ENCODE data around the gene IDUA.

IDUA gene

GRCh38 chr4:1035510-1035909 lies 48.7 kb downstream of the IDUA start:
- H3K27me3 ChIP-seq (ENCODE audit: insufficient read depth, poor library complexity, severe bottlenecking), result no peaks in the 10 kb centered on the region
- TF ChIP-seq, protein P1, sequence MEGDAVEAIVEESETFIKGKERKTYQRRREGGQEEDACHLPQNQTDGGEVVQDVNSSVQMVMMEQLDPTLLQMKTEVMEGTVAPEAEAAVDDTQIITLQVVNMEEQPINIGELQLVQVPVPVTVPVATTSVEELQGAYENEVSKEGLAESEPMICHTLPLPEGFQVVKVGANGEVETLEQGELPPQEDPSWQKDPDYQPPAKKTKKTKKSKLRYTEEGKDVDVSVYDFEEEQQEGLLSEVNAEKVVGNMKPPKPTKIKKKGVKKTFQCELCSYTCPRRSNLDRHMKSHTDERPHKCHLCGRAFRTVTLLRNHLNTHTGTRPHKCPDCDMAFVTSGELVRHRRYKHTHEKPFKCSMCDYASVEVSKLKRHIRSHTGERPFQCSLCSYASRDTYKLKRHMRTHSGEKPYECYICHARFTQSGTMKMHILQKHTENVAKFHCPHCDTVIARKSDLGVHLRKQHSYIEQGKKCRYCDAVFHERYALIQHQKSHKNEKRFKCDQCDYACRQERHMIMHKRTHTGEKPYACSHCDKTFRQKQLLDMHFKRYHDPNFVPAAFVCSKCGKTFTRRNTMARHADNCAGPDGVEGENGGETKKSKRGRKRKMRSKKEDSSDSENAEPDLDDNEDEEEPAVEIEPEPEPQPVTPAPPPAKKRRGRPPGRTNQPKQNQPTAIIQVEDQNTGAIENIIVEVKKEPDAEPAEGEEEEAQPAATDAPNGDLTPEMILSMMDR (IDR thresholded peaks at IDR 0.05; ENCODE audit: insufficient read depth, low read length), result no peak
- TF ChIP-seq SPI1 (IDR thresholded peaks at IDR 0.05; ENCODE audit: borderline replicate concordance, low read depth), result no peak
- no peak for TF ChIP-seq REST (IDR thresholded peaks at IDR 0.05; ENCODE audit: insufficient replicate concordance, low read depth)
- no peak for TF ChIP-seq GABPA (IDR thresholded peaks at IDR 0.05; ENCODE audit: low read depth)
- TF ChIP-seq POLR2AphosphoS5 (IDR thresholded peaks at IDR 0.05; ENCODE audit: low read depth), result no peak
- no peak for DNase-seq (ENCODE audit: low read depth in 1 of 2, low spot score in 1 of 2)
- H3K4me3 ChIP-seq (replicated peaks; ENCODE audit: insufficient read depth, low read length), result no peak overlapping the region
- H3K27ac ChIP-seq (replicated peaks), result no peak overlapping the region

DNA sequence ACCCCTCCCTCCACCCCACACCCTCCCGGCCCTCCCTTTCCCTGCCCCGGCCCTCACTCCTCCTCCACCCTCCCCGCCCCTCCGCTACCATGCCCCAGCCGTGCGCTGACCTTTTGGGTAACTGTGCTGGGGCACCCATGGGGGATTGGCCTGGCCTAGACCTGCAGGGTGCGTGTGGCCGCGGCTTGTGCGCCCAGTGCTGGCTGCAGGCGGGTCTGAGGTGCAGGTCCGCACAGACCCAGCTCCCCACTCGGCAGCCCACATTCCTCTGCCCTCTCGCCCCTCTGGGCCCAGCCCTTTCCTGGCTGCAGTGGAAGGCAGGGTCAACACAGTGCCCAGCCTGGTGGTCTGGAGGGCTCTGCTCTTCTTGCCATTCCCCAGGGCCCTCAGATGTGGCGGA lies 49.3 kb downstream of the IDUA start:
- Histone ChIP-seq H3K27me3 (ENCODE audit: insufficient read depth, poor library complexity, severe bottlenecking) (no peaks in the 10 kb centered on the region), H3K4me3 (replicated peaks; ENCODE audit: insufficient read depth, low read length) (no peak overlapping the region)
- TF ChIP-seq GABPA (IDR thresholded peaks at IDR 0.05; ENCODE audit: low read depth), result no peak
- TF ChIP-seq SPI1 (IDR thresholded peaks at IDR 0.05; ENCODE audit: borderline replicate concordance, low read depth), result no peak
- no peak for TF ChIP-seq REST (IDR thresholded peaks at IDR 0.05; ENCODE audit: insufficient replicate concordance, low read depth)
- TF ChIP-seq, protein P1 (IDR thresholded peaks at IDR 0.05; ENCODE audit: insufficient read depth, low read length), result no peak
- no peak for TF ChIP-seq POLR2AphosphoS5 (IDR thresholded peaks at IDR 0.05; ENCODE audit: low read depth)

DNA sequence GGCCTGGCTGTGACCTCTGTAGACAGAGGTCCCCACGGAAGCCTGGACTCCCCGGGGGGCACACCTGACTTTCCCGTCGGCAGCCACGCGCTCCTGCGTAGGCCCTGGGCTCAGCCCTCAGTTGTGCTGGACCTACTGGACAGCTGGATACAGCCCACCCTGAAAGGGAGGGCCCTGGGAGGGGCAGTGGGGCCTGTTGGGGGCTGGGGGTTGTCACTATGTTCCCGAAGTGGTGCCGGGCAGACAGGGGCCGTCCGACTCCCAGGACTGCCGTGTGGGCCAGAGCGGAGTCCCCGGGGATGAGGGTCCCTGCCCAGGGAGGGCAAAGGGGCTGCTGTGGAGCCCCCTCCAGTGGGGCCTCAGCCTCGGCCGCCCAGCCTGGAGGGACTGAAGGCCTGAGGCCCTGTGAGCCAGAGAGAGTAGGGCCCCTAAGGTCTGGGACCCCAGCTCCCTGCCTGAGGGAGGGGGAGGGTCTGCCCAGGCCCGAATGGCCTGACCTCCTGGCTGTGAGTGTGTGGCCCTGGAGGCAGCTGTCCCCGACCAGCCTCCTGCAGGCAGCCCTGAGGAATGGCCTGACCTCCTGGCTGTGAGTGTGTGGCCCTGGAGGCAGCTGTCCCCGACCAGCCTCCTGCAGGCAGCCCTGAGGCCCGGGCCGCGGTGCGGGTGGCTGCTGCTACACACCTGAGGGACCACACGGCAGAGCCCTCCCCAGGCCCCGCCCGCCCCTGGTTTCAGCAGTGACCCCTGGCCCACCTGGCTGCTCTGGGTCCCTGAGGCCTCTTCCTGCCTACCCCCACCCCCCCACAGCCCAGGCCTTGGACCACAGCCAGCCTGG lies 50.3 kb downstream of the IDUA start:
- no peak overlapping the region for H3K4me3 ChIP-seq (replicated peaks; ENCODE audit: insufficient read depth, low read length)
- H3K27me3 ChIP-seq (ENCODE audit: insufficient read depth, poor library complexity, severe bottlenecking), result no peaks in the 10 kb centered on the region
- TF ChIP-seq SPI1 (IDR thresholded peaks at IDR 0.05; ENCODE audit: borderline replicate concordance, low read depth) (no peak), POLR2AphosphoS5 (IDR thresholded peaks at IDR 0.05; ENCODE audit: low read depth) (no peak)
- no peak for DNase-seq (ENCODE audit: low read depth in 1 of 2, low spot score in 1 of 2)
- no peak overlapping the region for H3K27ac ChIP-seq (replicated peaks)

More for the DNA sequence above, 49.3 kb downstream of the IDUA start:
- DNase-seq (ENCODE audit: low read depth in 1 of 2, low spot score in 1 of 2), result no peak
- no peak overlapping the region for H3K27ac ChIP-seq (replicated peaks)

DNA sequence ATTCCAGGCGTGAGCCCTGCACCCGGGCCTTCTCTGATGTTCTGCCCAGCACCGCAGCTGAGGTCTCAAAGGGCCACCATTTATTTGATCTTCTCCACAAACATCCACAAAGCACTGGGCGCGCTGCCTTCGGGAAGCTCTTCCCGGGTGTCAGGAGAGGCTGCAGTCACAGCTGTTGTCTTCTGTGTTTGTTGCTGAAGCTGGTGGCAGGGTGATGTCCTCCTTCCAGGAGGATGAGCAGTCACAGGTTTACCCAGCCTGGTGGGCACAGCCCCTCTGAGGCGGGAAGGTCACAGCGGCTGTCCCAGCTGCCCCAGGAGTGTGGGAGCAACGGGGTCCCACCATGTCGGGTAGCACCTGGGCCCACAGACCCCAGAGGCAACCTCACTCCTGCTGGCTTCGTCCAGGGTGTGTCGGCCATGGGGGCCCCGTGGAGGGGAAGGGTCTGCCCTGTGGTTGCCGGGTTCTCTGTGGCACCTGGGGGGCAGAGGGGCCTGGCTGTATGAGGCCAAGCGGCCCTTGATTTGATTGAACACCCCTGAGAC lies 52.2 kb downstream of the IDUA start:
- TF ChIP-seq, protein P1 (IDR thresholded peaks at IDR 0.05; ENCODE audit: insufficient read depth, low read length), result no peak
- no peak for TF ChIP-seq GABPA (IDR thresholded peaks at IDR 0.05; ENCODE audit: low read depth)
- no peak for TF ChIP-seq REST (IDR thresholded peaks at IDR 0.05; ENCODE audit: insufficient replicate concordance, low read depth)
- TF ChIP-seq SPI1 (IDR thresholded peaks at IDR 0.05; ENCODE audit: borderline replicate concordance, low read depth), result no peak
- no peak for TF ChIP-seq POLR2AphosphoS5 (IDR thresholded peaks at IDR 0.05; ENCODE audit: low read depth)
- Histone ChIP-seq H3K4me3 (replicated peaks; ENCODE audit: insufficient read depth, low read length) (no peak overlapping the region), H3K27me3 (ENCODE audit: insufficient read depth, poor library complexity, severe bottlenecking) (peaks cover 4% of the 10 kb centered on the region), H3K27ac (replicated peaks) (no peak overlapping the region)
- no peak for DNase-seq (ENCODE audit: low read depth in 1 of 2, low spot score in 1 of 2)

Data from HL-60 (cell line).